DMS53 (cell line): ENCODE measurements around the gene CCDC81.

Experiments
- DNase-seq: peaks from one replicate; lab custom pipeline; 2025; lab: John Stamatoyannopoulos, UW

The CCDC81 gene

GRCh38 chr11:86440843-86441242 is 66.2 kb downstream of the CCDC81 start:
- DNase-seq: no peak

DNA sequence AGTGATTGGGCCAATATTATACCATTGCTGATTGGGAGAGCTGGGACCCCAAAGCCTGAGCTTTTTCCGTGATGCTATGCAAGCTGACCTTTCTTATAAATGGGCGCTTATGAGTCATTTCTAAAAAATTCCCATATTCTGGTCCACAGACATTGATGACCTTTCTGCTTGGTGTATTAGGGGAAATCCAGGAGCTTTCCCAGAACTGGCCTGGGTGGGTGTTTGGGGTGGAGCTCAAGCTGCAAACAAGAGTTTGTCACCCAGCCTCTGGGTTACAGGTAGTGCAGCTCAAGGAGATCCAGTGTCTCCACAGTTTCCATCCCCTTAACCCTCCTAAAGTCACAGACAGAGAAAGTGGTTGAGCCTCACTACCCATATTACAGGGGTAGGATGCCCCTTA is 67.7 kb downstream of the CCDC81 start:
- DNase-seq: no peak

- no peak for DNase-seq
Measured at GRCh38 chr11:86442827-86443226, 68.1 kb downstream of the CCDC81 start.

GRCh38 chr11:86443415-86443814 is 68.7 kb downstream of the CCDC81 start:
- DNase-seq: no peak

GRCh38 chr11:86444981-86445380 is 70.3 kb downstream of the CCDC81 start:
- no peak for DNase-seq

GRCh38 chr11:86446163-86446923 is 71.7 kb downstream of the CCDC81 start:
- DNase-seq: no peak

GRCh38 chr11:86446924-86447285 is 72.2 kb downstream of the CCDC81 start:
- no peak for DNase-seq

DNA sequence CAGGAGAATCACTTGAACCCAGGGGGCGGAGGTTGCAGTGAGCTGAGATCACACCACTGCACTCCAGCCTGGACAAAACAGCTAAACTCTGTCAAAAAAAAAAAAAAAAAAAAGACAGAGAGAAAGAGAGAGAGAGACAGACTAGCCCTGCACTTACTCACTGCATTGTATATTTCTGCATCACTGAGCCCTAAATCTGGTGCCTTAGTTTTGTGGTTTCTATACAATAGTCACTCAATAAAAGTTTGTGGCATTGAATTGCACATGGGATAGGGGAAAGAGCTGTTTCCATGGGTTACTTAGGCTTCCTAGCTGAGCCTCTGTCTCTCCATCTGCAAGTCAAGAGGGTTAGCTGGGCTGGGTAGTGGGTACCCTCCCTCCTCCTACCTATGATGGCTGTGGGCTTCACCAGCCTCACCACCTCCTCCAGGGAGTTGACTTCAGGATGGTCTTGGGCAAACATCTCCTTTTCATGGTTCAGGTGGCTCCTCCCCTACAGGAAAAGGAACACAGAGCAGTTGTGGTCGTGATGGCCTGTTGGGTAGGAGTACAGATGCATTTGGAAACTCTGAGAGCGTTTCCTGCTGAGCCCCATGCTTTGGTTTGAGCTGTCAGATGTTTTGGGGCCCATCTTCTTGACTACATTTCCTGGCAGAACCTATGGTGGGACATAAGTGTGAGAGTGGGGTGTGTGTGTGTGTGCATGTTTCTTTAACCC is 73.2 kb downstream of the CCDC81 start:
- no peak for DNase-seq

DNA sequence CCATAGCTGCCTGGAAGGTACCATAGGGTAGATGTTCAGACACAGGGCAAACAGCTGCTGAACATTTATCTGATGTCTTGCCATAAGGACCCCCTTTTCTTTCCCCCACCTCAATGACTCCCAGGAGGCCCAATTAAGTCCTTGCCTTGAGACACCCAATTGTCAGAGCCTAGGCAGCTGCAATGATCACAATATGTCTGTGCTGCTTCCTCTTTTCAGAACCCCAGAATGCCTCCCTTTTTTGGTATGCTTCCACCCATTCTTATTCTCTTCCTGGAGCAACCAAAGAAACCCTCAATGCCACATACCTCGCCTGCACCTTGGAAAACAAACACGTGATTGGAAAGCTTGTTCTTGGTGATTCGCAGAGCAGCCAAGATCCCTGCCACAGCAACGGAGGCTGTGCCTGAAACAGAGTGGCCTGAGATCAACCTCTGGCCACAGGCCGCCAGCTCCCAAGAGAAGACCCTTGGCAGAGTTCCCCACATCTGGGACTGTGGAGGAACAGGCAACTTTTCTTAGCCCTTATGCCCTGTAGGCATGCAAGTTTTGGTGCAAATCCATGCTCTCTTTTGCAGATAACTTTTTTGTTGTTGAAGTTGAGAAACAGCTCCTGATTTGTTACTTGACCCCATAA is 75.4 kb downstream of the CCDC81 start:
- DNase-seq: no peak

- DNase-seq: no peak
Measured at GRCh38 chr11:86453290-86454030, 78.8 kb downstream of the CCDC81 start.

- peak; percentile 96 for DNase-seq
Measured at GRCh38 chr11:86456075-86456939, 81.6 kb downstream of the CCDC81 start.

GRCh38 chr11:86458294-86459001 is 83.8 kb downstream of the CCDC81 start:
- no peak for DNase-seq

DNA sequence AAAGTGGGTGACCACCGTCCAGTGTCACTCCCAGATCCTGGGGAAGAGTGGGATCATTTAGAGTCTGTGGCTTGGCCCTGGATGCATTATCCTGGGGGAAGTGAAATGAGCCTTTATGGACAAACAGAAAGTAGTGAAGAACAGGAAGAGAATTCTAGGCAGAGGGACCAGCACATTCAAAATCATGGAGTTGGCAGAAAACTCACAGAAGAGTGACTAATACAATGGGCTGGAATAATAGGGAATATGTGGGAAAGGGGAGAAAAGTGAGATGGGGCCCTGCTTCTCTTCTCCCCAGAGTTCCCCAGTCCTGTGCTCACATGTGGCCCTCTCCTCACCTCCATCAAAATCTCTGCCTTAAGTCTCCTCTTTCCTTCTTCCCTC is 84.3 kb downstream of the CCDC81 start:
- no peak for DNase-seq

DNA sequence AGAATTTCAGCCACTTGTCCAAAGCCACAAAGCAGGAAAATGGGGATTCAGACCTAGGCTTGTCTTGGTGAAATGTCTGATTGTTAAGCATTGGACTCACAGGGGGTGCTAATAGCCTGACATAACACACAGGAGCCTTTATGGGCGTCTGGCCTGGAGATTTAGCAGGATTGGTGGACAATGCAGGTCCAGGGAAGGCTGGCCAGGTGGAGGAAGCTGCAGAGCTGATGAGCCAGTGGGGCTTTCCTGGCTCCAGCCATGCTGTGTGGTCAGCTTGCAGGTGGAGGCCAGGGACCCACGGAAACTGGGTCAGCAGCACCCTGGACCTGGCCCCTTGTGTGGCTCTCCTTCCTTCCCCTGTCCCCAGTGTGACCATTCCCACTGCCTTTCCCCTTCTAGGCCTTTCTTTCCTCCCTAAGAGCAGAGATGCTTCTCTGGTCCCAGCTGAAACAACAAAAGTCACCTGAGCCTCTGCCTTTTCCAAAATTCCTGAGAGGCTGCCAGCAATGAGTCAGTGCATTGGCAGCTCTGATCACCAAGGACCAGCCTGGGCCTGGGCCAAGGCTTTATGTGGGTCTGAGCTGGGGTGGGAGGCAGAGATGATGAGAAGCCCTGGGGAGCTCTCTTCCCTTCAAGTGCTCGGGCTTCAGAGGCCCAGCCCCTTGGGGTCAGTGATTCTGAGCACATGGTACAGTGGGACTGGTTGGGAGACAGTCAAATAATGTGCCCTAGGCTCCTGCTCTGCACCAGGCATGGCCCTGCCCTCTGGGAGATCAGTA is 85.2 kb downstream of the CCDC81 start:
- peak; percentile 63 for DNase-seq

DNA sequence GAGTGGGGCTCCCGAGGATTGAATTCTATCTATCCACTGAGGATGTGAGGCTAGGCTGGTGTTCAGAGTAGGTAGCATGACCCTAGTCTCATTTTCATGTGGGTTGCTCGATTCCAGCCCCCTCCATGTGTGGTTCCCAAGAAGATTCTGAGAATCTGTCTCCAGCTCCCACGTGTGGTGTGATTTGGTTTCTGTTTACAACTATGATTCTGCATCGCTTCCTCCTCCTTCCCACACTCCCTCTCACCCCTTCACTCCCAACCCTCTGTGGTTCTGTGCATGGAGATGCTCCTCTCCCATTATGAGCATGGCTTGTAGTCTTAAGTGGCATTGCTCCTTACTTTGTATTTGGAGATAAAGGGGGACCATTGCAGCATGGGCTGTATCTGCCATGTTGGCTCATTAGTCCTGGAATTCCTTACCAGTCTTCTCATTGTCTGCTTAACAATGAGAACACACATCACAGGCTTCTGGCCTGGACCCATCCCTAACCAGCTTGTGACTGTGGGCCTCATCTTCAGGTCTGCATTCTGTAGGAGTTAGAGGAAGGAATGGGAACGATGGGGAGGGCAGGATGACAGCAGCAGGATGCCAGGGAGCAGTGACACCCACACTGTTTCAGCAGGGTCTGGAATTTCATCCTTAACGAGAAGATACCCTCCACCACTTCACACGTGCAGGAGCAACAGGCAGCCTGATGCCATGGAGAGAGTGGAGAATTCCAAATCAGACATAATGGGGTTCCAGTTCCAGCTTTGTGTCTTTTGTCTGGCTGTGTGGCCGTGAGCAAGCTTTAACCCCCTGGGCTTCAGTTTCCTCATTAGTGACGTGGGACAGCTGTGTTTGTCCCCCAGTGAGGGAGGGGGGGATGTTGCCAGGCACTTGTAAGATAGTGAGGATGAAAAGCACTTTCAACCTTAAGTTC is 86.0 kb downstream of the CCDC81 start:
- no peak for DNase-seq

GRCh38 chr11:86461892-86462291 is 87.2 kb downstream of the CCDC81 start:
- DNase-seq: no peak

DNA sequence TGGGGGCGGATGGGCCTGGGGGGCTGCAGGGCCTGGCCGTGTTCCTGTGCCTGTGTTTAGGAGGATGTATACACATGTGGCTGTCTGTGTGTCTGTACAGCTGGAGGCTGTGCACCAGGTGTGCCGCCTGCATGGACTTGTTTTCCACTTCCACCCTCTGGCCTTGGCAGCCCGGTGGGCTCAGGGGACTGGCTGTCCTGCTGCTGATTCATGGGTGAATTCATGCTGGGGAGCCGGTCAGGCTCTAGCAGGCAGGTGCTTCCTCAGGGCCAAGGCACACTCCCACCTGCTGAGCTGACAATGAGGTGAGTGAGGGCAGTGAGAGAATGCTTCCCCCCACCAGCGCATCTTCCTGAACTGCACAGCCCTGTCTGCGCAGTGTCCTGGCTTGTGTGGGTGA is 88.4 kb downstream of the CCDC81 start:
- DNase-seq: no peak

GRCh38 chr11:86463955-86464354 is 89.3 kb downstream of the CCDC81 start:
- DNase-seq: no peak
